Esophagus mucosa (tissue), 1 donor: ENCODE results near the gene HEXB. TPM values are rescaled to one million over a fixed set of nuclear protein-coding genes. Genes with fewer than 3 reads are reported as not detected.
A peak's percentile ranks its signal among the peaks of the same experiment; 100 is the strongest.
"Not testable (repeated sequence)": the region's sequence is repeated elsewhere in the genome, so short reads cannot be mapped to it uniquely, and the experiment has no call there.

ENCODE experiments used
- ATAC-seq: fragments of 200-7000 bp; cut with Tn5 transposase; one replicate; pipeline ENCODE4 v1.9.1; 2020
- total RNA-seq: library from RNA; stranded (reverse); gene quantifications from one replicate; pipeline ENCODE4 v1.2.4, GENCODE V29; 2023
- donor health status: DM: yes; HTN: yes; CAD: no.

HEXB gene
- total RNA-seq, 1 donor from 2014 or later, result 52.6 TPM

DNA sequence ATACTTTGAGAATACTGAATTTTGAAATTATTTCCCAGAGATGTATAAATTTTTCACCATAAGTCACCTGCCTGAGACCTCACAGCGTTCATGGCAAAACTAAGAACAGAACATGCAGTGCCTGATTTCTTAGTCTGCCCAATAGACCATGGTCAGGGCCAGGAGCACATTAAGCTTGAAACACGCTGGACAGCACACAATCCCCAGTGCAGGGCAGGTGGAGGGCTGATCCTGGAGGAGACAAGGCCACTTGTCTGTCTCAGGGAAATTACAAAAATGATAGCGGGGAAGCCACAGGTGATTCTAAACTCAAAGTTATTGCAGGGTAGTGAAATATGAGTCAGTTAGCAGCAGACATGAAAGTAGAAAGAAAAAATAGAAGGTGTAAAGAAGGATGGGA lies 25.9 kb upstream of the HEXB start:
- ATAC-seq, result no peak

DNA sequence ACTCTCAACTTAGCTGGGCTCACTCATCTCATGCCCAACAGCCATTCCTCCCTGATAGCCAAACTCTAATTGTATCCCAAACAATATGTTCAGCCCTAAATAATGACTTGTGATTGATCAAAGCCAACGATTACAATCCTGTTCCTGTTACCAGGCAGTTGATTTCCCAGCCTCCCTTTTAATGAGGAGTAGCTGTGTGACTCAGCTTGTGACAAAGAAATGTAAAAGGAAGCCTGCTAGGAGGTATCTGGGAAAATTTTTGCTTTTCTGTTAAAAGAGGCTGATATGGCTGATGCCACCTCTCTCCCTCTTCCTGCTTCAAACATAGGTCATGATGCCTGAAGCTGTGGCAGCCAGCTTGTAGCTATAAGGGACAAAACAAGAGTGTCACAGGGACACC lies 24.9 kb upstream of the HEXB start:
- no peak for ATAC-seq

DNA sequence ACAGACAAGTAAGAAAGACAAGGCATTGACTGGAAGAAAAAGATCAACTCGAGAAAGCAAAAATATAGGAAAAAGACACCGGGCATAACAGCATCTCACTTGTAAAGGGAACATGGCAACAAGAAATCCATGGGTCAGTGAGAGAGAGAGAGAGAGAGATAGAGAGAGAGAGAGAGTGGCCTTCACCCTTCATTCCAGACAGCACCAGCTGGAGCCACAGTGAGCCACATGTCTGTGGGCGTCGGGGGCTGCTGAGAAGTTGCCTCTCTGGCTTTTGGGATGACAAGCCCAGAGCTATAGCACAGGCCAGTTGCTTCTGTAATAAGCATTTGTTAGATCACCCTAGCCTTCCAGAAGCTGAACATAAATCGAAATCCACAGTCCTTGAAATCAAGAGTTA lies 24.2 kb upstream of the HEXB start:
- ATAC-seq, result no peak

DNA sequence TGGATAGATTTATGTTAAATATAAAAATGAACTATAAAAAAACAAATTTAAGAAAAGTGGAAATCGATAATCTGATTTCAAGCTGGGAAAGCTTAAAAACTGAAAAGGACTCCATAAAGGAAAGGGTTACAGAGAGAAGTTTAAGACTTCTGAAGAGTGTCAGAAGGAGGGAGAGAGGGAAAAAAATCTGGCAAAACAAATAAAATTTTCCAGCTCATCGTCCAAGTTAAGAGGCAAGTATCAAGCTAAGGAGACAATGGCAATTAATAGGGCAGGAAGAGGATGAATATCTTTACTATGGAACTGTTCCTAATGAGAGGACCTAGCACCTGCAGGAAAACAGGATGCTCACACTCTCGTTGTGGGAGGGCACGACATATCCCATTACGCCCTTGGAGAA lies 20.5 kb upstream of the HEXB start:
- ATAC-seq, result no peak

DNA sequence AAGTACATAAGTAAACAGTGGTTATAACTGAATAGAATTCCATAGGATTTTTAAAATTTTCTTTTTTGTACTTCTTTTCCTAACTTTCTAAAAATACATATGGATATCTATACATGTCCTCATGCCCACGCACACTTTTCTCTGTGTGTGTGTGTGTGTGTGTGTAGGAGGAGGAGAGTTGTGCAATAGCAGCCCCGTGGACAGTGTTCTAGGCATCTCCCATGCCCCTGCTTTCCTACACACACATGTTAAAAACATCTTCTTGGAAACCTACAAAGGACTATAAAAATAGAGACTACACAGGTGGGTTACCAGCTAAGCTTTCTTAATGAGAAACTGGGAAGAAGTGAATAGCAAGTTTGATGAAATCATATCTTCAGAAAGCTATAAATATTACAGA lies 19.8 kb upstream of the HEXB start:
- ATAC-seq, result no peak

DNA sequence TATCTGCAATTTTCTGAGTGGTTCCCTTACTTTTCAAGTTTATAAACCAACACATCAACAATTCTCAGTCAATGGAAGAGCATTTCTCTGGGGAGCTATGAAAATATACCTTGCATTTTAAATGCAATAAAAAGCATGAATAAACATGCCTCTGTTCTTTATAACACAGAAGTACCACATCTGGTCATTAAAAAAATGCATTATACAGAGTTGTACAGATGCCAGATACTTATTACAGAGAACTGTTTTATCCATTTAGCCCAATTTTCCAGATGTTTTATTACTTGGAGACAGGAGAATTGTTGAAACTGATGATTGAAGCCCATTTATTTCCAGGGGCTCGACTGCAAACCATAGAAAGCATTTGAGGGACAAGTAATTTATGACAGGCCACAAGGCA lies 19.2 kb upstream of the HEXB start:
- no peak for ATAC-seq

DNA sequence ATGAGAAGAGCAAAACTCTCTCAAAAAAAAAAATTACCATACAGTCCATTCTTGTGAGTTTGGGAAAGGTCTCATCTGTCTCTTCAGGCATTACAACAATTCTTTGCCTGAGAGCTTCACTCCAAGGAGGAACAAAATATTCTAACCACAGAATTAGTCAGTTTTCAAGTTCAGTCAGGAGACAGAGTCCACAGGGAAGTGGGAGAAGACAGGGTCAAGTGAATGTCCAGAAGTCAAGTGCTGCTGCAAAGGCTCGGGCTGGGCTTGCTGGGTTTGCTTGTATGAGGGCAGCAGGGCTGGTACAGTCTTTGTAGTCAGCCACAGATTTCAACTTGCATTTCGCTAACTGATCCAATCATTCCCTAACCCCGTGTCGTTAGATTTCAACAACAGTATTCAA lies 17.6 kb upstream of the HEXB start:
- no peak for ATAC-seq

DNA sequence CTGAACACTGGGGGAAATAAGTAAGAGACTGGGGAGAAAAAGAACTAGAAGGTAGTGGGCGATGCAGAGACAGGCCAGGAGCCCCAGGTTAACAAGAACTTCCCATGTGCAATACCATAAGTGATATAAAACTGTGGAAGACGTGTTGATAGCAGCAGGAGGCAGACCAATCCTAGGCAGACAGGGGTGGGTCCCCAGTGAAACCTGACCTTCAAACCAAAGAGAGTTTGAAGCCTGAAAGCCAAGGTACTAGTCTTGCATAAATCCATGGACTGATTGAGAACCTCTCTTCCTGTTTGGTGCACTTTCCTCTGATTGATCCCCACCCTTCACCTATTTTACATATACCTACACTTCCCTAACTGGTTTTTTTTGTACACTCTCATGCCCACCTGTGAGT lies 15.2 kb upstream of the HEXB start:
- no peak for ATAC-seq

DNA sequence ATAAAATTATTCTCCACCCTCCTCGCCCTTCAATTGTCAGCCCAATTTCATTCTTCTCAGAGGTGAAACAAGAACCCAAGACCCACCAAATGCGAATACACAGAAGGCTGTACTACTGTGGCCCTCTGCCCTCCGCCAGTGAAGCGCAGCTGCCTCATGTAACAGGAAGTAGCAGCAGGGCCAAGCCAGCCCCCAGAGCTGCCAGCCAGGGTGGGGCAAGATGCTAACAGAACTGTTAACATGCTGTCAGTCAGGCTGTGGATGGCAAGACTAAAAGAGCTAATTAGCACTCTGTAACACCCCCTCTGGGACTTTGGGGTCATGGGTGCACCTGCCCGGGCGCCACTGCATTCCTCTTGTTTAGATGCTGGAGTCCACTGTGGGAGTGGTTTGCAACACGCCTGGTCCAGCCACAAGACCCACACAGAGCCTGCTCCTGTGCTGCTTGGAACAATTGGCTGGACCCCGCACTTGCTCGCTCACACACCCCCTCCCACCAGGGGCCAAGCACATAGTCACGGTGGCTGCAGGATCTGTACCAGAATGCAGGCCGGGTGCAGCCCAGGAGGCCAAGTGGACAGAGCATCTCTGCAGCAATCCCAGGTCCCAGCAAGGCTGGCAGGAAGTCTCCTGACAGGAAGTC lies 14.5 kb upstream of the HEXB start:
- ATAC-seq, result no peak

DNA sequence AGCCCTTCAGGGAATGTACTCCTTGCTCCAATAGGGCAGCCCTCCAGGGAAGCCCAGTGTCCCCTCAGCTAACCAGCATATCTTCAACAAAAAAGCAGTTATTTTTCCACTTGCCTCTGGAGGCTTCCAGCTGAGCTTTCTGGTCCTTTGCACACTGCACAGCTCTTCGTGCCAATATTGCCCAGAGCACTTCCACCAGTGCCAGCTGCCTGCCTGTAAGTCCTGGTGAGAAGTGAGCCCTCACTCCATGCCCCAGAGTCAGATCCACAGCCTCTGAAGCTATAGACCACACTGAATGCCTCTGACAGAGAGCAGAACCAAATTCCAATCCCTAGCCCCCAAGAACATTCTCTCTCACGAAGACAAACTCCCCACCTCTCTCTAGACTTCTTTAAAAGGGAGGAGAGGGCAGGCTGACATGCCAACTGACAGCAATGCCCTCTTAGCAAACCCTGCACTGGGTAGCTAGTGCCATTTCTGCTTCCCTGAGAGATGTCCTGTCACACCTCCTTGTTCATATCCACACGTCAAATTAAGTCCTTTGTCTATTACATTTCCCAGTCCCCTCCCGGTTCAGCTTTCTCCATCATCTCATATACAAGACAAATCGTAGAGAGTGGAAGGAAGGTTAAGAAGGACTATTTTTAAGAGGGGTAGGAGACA lies 12.7 kb upstream of the HEXB start:
- no peak for ATAC-seq

DNA sequence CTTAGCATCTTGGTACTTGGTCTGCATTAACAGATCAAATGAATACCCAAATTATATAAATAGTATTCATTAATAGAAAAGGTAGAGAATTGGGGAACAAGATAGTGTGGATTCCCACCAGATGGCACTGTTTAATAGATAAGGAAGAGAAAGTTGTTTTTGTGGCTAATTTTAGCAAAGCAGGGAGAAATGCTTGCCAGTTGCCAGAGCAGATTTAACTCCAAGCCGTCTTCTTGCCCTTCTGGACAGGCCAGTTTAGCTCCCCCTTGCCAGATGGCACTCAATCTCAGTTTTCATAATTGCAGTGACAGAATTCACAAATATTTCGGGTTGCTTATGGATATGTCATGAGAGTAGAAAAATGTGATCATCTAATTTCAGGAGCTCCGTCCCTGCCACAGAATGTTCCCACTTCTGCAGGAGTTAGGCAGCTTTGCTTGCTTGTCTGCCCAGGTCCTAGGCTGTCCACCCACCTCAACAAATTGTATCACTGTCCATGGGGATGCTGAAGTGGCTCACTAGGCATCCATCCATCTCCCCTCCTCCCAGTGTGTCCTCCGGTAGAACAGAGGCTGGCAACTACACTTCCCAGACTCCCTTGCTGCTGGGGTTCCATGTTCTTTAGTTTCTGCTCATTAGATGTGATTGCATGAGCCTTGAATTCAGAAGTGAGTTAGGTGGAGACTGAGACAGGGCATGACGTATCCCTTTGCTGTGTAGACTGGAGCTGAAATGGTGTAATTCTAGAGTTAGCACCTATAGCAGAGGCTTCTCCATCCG lies 11.8 kb upstream of the HEXB start:
- ATAC-seq, result peak; percentile 35

DNA sequence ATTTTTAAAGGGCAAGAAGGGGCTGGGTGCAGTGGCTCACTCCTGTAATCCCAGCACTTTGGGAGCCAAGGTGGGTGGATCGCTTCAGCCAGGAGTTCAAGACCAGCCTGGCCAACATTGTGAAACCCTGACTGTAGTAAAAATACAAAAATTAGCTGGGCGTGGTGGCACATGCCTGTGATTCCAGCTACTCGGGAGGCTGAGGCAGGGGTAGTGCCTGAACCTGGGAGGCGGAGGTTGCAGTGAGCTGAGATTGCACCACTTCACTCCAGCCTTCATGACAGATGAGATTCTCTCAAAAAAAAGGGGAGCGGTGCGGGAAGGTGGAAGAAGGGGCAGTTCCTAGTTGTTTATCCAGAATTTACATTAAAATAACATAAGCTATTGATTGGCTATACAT lies 8.6 kb upstream of the HEXB start:
- ATAC-seq, result not testable (repeated sequence)

DNA sequence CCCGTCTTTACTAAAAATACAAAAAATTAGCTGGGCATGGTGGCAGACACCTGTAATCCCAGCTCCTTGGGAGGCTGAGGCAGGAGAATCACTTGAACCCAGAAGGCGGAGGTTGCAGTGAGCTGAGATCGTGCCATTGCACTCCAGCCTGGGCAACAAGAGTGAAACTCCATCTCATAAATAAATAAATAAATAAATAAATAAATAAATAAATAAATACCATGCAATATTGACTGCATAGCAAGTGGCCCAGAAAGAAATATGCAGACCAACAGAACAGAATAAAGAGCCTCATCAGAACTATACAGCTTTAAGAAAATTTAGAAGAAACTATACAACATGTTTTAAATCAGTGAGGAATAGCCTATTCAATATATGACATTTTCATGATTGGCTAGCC lies 6.9 kb upstream of the HEXB start:
- not testable (repeated sequence) for ATAC-seq

DNA sequence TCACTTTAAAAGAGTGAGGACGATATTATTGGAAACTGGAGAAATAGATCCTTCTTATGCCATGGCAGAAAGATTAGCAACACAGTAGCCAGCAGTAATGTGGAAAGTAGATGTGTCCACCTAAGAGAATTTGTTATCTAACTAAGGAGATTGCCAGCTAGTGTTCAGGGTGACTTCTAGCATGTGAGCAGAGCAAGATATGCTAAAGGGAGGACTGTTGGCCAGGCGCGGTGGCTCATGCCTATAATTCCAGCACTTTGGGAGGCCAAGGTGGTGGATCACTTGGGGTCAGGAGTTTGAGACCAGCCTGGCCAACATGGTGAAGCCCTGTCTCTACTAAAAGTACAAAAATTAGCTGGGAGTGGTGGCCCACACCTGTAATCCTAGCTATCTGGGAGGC lies 5.7 kb upstream of the HEXB start:
- not testable (repeated sequence) for ATAC-seq

DNA sequence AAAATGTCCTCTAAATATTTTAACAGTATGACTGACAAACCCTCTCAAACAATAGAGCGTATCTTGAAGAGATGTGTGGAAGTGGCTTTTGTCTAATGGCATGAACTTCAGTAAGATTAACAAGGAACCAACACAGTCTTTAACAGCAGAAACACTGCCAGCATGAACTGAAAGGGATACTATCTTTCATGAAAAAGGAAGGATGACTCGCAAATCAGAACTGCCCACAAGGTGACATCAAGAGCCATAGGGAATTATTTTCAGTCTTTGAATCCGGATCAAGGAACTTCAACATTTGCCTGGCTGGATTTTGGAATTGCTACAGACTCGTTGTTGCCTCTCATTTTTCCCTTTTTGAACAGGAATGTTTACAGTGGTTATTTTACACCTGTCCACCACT lies 5.1 kb upstream of the HEXB start:
- no peak for ATAC-seq

DNA sequence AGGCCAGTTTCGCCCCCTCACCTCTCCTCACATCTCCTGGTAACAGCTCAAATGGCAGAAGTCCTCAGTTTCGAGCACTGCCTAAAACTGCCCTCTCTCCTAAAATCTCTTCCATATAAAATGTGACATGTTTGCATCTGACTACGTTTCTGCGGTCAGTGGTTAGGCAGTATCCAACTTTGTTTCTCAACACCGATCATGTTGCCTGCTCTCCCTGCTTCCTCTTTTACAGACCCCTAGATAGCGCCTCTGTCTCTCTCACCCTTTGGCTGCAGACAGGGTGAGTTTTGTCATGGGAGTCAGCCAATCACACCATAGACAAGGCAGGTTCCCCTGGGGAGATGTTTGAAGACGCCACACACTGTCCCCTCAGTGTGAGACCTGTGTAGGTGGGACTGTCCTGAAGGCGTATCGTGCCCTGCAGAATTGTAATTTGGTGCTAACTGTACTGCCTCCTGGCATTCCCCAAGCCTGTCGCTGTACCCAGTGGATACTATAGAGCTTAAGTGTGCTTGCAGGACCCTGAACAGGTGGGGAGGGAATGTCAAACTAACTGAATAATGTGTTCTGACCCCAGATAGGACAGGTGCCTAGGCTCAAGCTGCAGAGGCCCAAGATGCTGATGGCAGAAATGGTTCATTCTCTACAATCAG lies 1.1 kb downstream of the HEXB start:
- peak; percentile 8 for ATAC-seq

DNA sequence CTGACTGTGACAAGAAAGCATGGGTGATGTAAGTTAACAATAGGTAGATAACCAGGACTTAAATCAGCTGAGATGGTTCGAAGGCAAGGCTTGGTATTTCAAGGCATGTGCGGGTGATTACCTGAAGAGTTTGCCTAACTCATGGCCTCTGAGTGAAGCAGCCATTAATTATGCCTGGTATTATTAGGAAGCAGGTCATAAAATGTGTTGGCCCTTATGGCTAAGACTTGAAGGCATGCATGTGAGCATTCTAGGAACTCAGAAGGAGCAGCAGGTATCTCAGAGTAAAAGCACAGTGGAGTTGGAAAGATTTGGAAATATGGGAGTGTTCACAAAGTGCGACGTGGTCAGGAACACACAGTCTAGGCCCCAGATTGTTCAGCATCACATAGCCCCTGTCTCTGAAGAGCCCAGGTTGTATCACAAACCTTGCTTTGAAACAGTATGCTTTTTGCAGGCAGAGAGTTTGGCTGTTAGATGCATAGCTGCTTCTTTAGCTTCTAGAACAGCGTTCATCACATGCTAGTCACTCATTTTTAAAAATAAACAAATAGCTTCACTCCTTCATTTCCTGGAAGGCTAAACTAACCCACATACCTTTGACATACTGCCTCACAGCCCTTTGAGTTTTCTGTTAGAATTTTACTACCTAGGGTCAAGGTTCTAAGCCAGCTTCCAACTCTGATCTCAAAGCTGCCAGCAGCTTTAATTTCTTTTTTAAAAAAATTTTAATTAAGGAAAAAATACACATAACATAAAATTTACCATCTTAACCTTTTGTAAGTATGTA lies 2.1 kb downstream of the HEXB start:
- ATAC-seq, result no peak

DNA sequence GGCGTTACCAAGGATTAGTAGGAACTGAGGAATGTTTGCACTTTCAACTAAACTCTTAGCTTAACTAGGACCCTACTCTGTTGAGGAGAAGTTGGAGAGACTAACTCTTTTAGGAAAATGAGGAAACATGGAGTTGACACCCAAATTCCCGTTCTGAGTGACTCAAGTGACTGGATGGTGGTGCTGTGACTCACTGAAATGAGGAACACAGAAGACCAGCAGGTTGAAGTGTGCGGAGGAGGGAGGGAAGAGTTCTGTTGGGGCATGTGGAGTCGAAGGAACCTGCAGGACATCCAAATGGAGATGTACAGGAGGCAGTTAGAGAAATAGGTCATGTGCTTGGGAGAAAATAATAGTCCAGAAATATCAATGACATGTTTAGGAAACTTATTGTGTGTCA lies 8.2 kb downstream of the HEXB start:
- peak; percentile 52 for ATAC-seq

DNA sequence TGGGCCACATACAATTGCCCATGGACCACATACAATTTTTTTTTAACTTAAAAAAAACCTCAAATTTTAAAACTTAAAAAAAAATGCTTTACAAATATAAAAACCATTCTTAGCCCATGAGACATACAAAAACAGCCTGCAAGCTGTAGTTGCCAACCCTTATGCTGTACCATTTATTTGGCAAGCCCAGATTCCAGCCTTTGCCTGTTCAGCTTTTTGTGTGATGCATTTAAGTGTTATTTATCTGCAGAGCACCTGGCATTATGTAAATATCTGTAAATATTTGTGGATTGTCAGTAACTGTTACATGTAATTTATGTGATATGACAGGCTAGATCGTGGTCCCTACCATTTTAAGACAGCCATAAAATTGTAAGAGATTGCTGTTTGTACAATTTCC lies 32.6 kb downstream of the HEXB start:
- no peak for ATAC-seq

DNA sequence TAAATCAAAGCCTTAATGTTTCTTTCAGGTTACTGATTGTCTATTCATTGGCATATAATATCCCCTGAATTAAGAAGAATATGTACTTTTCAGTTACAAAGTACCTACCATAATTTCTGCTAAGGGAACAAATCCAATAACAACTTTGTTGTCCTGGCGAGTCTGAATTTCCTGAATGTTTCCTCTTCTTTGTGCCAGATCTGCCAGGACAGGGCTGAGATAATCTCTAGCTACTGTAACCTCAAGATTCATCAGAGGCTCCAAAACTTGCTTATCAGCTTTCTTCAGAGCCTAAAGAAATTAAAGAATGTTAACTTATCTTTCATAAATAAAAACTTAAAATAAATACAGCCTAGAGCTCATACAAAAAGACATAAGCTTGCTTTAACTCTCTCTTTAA lies 37.2 kb downstream of the HEXB start:
- no peak for ATAC-seq

DNA sequence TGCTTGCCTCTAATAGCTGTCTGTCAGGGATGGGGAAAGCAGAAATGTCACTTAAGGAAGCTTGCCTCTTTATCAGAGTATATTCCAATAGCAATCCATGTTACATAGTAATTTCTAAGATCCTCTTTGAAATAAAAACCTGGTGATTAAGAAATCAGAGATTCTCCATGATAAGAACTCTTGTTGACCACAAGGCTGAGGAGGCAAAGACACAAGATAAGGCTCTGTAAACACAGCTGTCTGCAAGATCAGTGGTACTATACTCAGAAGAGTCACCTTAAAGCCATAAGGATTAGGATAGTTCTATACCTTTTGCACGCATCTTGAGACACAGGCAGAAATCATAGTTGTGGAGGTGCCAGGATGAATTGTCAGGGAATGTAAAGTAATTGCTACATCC lies 40.3 kb downstream of the HEXB start:
- ATAC-seq, result no peak

DNA sequence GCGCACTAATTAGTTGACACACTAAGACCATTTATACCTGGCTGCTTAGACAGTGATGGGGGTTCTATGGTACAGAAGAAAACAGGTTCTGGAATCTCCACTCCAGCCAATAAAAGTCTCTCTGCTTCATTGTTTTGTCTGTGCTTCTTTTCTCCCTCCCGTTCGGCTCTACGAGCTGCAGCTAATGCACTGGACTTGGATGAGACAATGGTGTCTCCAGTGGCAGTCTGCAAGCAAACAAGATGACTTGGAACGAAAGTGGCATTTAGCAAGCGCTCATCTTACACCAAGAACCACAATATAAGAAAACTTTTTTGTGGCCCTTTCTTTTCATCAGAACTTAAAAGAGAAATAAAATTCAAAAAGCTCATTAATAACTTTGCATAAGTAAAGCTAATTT lies 51.7 kb downstream of the HEXB start:
- no peak for ATAC-seq

DNA sequence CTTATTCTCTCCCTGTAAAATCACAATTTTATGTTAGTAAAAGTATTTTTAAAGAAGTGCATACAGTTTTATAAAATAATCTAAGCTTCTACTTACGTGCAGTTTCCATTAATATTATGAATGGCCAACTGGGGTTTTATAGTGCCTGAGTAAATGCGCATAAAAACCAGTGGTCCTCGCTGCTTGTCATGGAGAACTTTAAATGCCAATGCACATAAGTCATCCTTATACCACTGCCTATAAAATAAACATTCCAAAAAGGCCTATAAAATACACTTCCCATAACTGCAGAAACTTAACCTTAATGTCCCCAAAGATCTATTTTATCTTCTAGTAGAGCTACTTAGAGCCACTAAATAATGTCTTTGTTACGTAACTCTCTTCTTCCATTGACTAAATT lies 53.4 kb downstream of the HEXB start:
- no peak for ATAC-seq
